Measurements from ENCODE around the gene APEH.

APEH gene

DNA sequence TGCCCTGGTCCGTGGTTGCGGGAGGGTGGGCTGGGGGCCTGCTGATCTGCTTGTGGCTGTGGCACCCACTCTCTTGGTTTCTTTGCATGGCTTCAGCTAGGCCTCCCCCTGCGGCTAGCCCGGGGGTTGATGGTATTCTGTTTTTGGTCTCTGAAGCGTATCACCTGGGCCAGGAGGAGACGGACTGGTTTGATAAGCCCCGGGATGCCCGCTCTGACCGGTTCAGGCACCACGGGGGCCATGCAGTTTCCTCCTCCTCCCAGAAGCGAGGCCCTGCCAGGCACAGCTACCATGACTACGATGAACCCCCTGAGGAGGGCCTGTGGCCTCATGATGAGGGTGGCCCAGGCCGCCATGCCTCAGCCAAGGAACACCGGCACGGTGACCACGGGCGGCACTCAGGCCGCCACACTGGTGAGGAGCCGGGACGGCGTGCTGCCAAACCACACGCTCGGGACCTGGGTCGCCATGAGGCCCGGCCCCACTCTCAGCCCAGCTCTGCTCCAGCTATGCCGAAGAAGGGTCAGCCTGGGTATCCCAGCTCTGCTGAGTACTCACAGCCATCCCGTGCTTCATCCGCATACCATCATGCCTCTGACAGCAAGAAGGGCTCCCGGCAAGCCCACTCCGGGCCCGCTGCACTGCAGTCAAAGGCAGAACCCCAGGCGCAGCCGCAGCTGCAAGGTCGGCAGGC lies 11.3 kb upstream of the APEH start:
- TF ChIP-seq ZFX (IDR thresholded peaks at IDR 0.05): no peak
- TF ChIP-seq, protein P1, sequence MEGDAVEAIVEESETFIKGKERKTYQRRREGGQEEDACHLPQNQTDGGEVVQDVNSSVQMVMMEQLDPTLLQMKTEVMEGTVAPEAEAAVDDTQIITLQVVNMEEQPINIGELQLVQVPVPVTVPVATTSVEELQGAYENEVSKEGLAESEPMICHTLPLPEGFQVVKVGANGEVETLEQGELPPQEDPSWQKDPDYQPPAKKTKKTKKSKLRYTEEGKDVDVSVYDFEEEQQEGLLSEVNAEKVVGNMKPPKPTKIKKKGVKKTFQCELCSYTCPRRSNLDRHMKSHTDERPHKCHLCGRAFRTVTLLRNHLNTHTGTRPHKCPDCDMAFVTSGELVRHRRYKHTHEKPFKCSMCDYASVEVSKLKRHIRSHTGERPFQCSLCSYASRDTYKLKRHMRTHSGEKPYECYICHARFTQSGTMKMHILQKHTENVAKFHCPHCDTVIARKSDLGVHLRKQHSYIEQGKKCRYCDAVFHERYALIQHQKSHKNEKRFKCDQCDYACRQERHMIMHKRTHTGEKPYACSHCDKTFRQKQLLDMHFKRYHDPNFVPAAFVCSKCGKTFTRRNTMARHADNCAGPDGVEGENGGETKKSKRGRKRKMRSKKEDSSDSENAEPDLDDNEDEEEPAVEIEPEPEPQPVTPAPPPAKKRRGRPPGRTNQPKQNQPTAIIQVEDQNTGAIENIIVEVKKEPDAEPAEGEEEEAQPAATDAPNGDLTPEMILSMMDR (conservative IDR thresholded peaks at IDR 0.05): no peak
- no peak overlapping the region for H3K27ac ChIP-seq

DNA sequence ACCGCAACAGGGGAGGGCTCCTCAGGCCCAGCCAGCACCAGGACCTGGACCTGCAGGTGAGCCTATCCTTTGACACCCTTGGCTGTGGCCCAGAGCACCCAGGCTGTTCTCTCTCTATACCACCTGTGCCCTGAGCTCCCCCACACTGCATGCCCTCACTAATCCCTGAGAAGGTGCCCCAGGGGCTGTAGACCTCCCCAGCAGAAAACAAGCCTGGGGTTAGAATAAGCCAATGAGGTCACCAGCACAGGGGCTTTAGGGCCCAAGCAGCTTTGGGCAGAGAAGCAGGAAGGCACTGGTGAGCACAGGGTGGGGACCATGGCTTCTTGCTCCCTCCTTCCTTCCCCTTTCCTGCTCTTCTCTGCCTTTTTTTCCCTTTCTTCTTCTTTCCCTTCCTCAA lies 10.3 kb upstream of the APEH start:
- H3K27ac ChIP-seq: no peak overlapping the region
- TF ChIP-seq, protein P1 (conservative IDR thresholded peaks at IDR 0.05): no peak
- TF ChIP-seq ZFX (IDR thresholded peaks at IDR 0.05): no peak

DNA sequence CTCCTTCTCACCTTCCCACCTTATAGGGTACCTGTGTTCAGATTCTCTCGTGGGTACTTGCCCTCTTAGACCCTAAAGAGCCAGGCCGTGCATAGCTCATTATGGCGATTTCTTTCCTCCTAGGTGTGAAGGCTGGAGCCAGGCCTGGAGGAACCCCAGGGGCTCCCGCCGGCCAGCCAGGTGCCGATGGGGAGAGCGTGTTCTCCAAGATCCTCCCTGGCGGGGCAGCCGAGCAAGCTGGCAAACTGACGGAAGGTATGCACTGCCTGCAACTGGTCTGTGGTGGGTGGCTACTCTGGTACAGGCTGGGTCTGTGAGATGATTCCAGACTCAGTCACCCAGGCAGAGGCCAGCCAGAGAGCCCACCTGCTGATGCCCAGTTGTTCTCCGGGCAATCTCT lies 9.9 kb upstream of the APEH start:
- H3K27ac ChIP-seq: no peak overlapping the region
- TF ChIP-seq, protein P1 (conservative IDR thresholded peaks at IDR 0.05): no peak
- TF ChIP-seq ZFX (IDR thresholded peaks at IDR 0.05): no peak

DNA sequence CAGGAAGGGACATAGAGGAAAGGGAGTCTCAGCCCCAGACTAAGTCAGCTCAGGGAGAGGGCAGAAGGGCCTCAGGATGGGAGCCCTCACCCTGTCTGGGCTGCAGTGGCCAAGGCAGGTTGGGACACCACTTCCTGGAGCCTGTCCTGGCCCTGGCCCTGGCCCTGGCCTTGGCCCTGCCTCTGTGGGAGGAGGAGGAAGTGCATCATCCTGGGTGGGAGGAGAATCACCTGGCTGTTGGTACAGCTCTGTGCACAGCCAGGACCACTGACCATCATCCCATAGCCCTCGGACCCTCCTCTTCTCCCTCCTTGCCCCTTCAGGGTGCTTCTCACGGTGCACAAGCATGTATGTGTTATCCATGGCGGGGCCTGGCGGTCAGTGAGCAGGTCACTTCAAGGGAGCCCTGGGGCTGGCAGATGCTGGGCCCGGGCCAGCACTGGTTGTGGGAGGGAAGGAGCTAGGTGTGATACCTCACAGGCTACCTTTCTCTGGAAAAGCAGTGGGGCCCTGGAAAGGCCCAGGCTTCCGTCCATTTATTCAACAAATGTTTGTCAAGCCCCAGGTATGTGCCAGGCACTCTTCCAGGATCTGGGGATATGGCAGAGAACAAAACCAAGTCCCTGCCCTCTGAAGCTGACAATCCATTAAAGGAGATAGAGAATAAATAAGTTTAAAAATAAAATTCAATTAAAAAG lies 8.2 kb upstream of the APEH start:
- peak overlapping the region; percentile 6; the same call in 1 of the 2 replicates for H3K27ac ChIP-seq

DNA sequence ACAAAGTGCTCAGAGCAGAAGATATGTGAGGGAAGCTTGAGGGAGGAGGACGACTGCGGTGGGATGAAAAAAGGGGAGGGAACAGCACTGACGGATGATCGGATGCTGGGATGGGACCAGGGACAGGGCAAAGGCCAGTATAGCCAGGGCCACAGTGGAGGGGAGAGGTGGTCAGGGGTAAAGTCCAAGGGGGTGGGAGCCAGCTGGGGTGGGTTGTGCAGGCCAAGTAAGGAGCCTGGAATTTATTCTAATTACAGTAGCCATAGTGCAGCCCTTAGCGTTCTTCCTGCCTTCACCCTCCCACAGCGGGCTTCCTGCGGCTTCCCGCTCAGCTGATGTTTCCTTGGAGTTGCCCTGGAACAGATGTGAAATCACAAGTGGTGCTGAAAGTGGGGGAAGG lies 7.6 kb upstream of the APEH start:
- H3K27ac ChIP-seq: no peak overlapping the region
- no peak for TF ChIP-seq ZFX (IDR thresholded peaks at IDR 0.05)
- TF ChIP-seq, protein P1 (conservative IDR thresholded peaks at IDR 0.05): no peak

More for the DNA sequence above, 8.2 kb upstream of the APEH start:
- TF ChIP-seq, protein P1 (conservative IDR thresholded peaks at IDR 0.05): no peak
- no peak for TF ChIP-seq ZFX (IDR thresholded peaks at IDR 0.05)

DNA sequence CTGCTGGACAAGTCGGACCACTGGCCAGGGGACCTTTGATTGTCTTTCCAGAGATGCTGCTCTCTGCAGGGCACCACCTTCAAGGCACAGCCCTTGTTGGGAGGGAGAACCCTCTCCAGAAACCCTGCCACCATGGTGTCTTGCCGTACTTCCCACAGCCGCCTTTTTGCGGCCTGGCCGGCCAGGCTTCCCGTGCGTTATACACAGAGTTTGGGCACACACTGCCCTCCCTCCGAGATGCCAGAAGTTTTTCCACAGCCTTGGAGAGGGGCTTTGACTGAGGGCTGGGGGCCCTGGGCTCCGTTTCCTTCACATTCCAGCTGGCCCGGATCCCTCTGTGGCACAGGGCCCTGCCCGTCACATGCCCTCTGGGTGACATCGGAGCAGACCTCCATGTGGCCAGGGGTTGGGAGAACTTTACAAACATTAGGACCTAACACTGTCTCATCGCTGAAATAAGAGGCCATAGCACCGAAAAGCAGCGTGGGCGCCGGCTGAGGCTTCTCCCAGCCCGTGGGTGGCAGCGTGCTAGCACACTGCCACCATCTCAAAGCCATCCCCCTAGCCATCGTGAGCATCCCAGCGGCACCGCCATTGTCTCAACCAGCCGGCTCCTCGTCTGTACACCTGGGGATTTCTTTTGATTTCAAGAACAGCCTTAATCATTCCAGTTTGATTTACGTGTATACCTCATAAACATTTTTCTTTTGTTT lies 6.3 kb upstream of the APEH start:
- H3K27ac ChIP-seq: no peak overlapping the region

More for the DNA sequence above, 6.3 kb upstream of the APEH start:
- TF ChIP-seq, protein P1 (conservative IDR thresholded peaks at IDR 0.05): no peak
- no peak for TF ChIP-seq ZFX (IDR thresholded peaks at IDR 0.05)

All from C4-2B (cell line).